AG10803 (cell line): ENCODE data around the gene PIR.

Experiments
- DNase-seq: peaks from one replicate; pipeline ENCODE4 v3.0.0; 2010; ENCODE audit warnings: low read depth
- H3K4me3 ChIP-seq: 2 replicates; pipeline ENCODE4 v1.5.1; 2011; ENCODE audit warnings: mild to moderate bottlenecking, low read length, control low read depth
- CTCF ChIP-seq: conservative IDR thresholded peaks from 2 replicates; pipeline ENCODE4 v1.5.1; 2011; ENCODE audit warnings: mild to moderate bottlenecking, low read length, control low read depth, inconsistent platforms

The PIR gene

GRCh38 chrX:15451913-15452312 is 41.2 kb downstream of the PIR start:
- peak; percentile 43 for DNase-seq
- no peak overlapping the region for H3K4me3 ChIP-seq
- no peak for TF ChIP-seq CTCF

- H3K4me3 ChIP-seq = no peak overlapping the region
- peak; percentile 63 for DNase-seq
- no peak for TF ChIP-seq CTCF
Observed at GRCh38 chrX:15448010-15448639, 45.0 kb downstream of the PIR start.

- H3K4me3 ChIP-seq = no peak overlapping the region
- no peak for TF ChIP-seq CTCF
- no peak for DNase-seq
Observed at GRCh38 chrX:15441464-15441863, 51.7 kb downstream of the PIR start.

GRCh38 chrX:15438332-15438731 is 54.8 kb downstream of the PIR start:
- no peak for DNase-seq
- TF ChIP-seq CTCF = no peak
- no peak overlapping the region for H3K4me3 ChIP-seq

GRCh38 chrX:15437724-15438123 is 55.4 kb downstream of the PIR start:
- H3K4me3 ChIP-seq = no peak overlapping the region
- TF ChIP-seq CTCF = no peak
- DNase-seq = no peak

- DNase-seq = peak; percentile 68
- H3K4me3 ChIP-seq = no peak overlapping the region
- TF ChIP-seq CTCF = no peak
Observed at GRCh38 chrX:15435836-15436619, 57.1 kb downstream of the PIR start.

GRCh38 chrX:15434205-15434604 is 58.9 kb downstream of the PIR start:
- no peak overlapping the region for H3K4me3 ChIP-seq
- TF ChIP-seq CTCF = no peak

More at GRCh38 chrX:15434205-15434604, 58.9 kb downstream of the PIR start:
- DNase-seq = no peak
